ENCODE measurements around the gene FAH.
"Not testable (repeated sequence)": the region's sequence is repeated elsewhere in the genome, so short reads cannot be mapped to it uniquely, and the experiment has no call there.

Gene FAH

GRCh38 chr15:80151148-80151547, 1.7 kb upstream of the FAH start:
- TF ChIP-seq CTCF (conservative IDR thresholded peaks at IDR 0.05): no peak
- H3K27ac ChIP-seq: peak overlapping the region; percentile 47

DNA sequence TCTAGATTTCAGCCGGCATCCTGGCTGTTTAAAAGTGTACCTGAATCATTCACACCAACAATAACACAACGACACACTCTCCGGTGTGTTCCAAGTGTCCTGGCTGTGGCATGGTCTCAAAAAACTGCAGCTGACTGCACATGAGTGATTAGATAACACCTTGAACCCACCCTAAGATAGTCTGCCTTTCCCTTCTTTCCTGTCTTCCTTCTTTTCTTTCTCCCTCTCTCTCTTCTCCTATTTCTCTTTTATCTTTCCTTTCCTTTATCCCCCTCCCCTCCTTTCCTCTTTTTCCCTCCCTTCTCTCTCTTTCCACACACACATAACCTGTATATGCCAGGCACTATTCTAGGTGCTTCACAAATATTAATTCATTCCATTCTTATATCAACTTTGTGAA, 1.2 kb upstream of the FAH start:
- H3K27ac ChIP-seq: peak overlapping the region; percentile 47
- no peak for TF ChIP-seq CTCF (conservative IDR thresholded peaks at IDR 0.05)

DNA sequence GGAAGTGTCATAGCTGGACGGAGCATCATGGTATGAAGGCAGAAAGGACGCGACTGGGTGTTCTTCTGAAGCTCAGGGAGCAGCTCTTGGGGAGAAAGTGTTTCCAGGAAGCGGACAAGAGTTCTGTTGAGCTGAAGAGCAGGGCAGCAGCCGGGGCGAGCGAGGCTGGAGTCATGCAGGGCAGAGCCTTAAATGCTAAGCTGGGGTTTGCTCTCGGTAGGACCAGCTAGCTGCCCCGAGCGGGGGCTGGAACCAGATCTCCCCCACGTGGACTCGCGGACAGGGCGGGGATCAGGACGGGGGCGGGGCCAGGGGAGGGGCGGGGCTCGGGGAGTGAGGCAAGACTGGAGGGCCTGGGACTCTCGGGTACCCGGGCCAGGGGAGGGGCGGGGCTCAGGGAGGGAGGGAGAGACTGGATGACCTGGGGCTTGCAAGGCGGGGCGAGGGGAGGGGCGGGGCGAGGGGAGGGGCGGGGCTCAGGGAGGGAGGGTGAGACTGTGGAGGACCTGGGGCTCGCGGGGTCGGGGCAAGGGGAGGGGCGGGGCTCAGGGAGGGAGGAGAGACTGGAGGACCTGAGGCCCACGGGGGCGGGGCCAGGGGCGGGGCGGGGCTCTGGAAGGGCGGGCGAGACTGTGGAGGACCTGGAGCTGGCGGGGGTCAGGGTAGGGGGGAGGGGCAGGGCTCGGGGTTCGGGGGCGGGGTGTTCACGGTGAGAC, 461 bp upstream of the FAH start:
- H3K27ac ChIP-seq: peak overlapping the region; percentile 73
- no peak for TF ChIP-seq CTCF (conservative IDR thresholded peaks at IDR 0.05)

GRCh38 chr15:80153900-80154299, 1.1 kb downstream of the FAH start:
- H3K27ac ChIP-seq: peak overlapping the region; percentile 73
- TF ChIP-seq CTCF (conservative IDR thresholded peaks at IDR 0.05): no peak

- no peak for TF ChIP-seq CTCF (conservative IDR thresholded peaks at IDR 0.05)
- peak overlapping the region; percentile 73 for H3K27ac ChIP-seq
Measured at GRCh38 chr15:80154336-80154735, 1.5 kb downstream of the FAH start.

DNA sequence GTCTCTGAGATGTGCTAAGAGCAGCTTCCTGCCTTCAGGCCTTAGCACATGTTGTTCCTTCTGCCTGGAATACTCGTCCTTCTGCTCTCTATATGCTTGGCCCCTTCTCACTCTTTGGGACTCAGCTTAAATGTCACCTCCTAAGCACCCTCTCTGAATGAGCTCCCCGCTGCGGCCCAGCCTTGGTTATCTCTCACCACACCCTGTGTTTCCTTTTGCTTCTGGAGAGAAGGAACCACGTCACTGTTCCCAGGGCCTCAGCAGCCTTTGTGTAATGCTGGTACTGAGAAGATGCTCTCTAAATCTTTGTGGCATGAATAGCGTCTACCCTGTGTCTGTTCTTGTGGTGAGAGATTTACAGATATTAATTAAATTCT, 2.2 kb downstream of the FAH start:
- no peak for TF ChIP-seq CTCF (conservative IDR thresholded peaks at IDR 0.05)
- no peak overlapping the region for H3K27ac ChIP-seq

- H3K27ac ChIP-seq: not testable (repeated sequence)
Measured at GRCh38 chr15:80155378-80156175, 2.8 kb downstream of the FAH start.

- H3K27ac ChIP-seq: no peak overlapping the region
- no peak for TF ChIP-seq CTCF (conservative IDR thresholded peaks at IDR 0.05)
Measured at GRCh38 chr15:80156176-80156720, 3.4 kb downstream of the FAH start.

All from VCaP (cell line).